AG09309 (cell line): Measurements from ENCODE around the gene TPPP.
"Not testable (repeated sequence)": the region's sequence is repeated elsewhere in the genome, so short reads cannot be mapped to it uniquely, and the experiment has no call there.

Source experiments
- DNase-seq: peaks from one replicate; pipeline ENCODE4 v3.0.0-alpha.2; 2010; ENCODE audit warnings: low read depth
- H3K4me3 ChIP-seq: 2 replicates; pipeline ENCODE4 v1.5.1; 2011; ENCODE audit warnings: mild to moderate bottlenecking, low read depth, low read length, moderate library complexity; ENCODE audit not compliant: control insufficient read depth
- TF ChIP-seq, protein P1 (sequence below): IDR thresholded peaks from 2 replicates; pipeline ENCODE4 v1.5.1; 2011; ENCODE audit warnings: mild to moderate bottlenecking, low read depth, low read length, inconsistent platforms; ENCODE audit not compliant: insufficient read depth, control insufficient read depth; ENCODE audit errors: missing control alignments

The TPPP gene

DNA sequence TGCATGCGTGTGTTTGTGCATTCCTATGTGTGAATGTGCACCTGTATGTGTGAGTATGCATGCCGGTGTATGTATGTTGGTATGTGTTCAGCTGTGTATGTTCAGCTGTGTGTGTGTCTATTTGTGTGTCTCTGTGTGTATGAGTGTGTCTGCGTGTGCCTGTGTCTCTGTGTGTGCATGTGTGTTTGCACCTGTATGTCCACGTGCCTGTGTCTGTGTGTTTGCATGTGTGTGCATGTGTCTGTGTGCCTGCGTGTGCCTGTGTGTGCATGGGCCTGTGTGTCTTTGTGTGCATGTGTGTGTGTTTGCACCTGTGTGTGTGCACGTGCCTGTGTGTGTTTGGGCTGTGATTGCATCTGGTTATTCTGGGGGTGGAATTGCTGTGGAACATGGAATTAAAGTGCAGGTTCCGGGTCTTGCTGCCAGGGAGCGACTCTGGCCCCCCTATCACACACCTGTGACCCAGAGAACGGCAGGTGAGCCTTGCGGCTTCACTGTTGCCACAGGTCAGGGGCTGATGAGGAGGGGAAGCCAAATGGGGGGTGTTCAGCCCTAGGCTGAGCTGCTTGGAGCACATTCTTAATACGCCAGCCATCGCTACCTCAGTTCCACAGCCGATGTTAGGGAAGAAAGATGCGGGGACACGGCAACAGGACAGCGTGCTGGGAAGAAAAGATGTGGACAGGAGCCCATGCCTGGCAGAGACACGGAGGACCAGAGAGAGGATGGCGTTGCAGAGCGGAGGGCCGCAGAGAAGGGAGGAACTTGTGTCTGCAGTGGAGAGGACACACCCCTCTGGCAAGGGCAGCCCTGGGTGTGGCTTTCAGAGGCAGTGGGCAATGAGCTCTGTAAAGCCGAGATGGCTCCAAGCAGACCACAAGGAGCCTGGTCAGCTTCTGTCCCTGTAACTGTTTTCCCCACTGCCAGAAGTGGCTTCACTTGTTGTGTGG is 3.9 kb upstream of the TPPP start:
- H3K4me3 ChIP-seq: not testable (repeated sequence)

DNA sequence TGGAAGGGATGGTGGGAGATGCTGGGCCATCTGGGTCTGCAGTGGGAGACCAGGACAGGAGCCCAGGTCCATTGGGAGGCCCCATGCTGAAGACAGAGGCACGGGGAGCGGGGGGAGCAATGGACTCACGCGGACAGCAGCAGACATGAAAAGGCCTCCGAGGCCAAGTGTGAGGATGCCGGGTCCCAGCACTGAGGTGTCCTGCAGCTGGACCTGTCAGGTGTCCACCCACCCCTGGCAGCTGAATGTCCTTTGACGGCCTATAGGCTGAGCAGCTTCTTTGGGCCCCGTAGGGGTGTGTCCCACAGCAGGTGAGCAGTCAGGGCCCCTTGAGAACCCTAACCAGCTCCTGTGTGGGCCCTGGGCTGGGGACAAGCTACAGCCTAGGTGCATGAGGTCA is 3.0 kb upstream of the TPPP start:
- not testable (repeated sequence) for H3K4me3 ChIP-seq, DNase-seq

More for the DNA sequence above, 3.9 kb upstream of the TPPP start:
- DNase-seq: not testable (repeated sequence)

DNA sequence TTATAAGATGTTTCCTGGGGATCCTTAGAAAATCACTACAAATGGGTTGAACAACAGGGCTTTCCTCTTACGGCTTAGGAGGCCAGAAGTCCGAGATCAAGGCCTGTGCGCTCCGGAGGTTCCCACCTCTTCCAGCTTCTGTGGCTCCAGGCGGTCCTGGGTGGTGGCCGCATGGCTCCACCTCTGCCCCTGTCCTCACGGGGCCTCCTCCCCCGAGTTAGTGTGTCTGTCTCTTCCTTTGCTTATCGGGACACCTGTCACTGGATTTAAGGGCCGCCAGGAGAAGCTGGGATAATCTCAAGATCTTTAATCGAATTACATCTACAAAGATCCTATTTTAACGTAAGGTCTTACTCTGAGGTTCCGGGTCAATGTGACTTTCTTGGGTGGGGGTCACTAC is 2.3 kb upstream of the TPPP start:
- not testable (repeated sequence) for H3K4me3 ChIP-seq, DNase-seq

DNA sequence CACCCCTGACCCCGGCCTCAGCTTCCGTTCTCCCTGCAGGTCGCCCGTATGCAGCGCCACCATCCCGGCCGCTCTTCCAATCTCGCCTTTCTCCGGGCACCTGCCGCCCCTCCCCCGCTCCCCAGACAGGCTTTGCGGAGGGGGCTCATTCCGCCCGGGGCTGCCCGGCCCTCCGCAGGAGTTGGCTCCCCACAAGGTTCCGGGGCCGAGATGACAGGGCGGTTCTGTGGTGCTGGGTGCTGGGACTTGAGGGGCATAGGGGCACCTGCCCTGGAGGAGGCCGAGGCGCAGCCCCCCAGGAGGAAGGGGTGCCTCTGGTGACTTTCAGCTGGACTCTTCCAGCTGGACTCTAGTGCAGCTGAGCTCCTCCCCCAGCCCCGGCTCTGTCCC is 885 bp upstream of the TPPP start:
- not testable (repeated sequence) for H3K4me3 ChIP-seq, DNase-seq

DNA sequence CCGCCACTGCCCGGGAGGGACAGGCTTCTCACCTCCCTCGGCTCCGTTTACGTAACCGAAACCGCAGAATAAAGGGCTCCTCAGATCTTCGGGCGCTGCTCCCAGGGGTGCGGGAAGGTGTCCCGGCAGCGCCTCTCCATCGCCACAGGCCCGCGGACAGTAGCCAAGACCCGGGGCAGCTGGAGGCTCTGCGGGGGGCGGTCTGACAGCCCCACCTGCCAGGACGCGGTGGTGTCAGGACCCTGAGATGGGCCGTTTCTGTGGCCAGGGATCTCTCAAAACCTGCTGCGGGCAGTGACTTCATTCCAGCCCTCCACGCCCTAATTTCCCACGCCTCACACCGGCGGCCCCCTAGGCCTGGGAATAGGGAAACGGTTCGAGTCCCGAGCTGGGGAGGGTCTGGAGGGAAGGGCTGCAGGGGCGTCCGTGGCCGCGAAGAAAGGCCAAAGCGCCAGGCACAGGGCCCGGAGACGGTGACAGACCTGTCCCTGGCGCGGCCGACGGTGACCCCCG is 567 bp downstream of the TPPP start:
- H3K4me3 ChIP-seq: peak overlapping the region; percentile 15
- DNase-seq: not testable (repeated sequence)

DNA sequence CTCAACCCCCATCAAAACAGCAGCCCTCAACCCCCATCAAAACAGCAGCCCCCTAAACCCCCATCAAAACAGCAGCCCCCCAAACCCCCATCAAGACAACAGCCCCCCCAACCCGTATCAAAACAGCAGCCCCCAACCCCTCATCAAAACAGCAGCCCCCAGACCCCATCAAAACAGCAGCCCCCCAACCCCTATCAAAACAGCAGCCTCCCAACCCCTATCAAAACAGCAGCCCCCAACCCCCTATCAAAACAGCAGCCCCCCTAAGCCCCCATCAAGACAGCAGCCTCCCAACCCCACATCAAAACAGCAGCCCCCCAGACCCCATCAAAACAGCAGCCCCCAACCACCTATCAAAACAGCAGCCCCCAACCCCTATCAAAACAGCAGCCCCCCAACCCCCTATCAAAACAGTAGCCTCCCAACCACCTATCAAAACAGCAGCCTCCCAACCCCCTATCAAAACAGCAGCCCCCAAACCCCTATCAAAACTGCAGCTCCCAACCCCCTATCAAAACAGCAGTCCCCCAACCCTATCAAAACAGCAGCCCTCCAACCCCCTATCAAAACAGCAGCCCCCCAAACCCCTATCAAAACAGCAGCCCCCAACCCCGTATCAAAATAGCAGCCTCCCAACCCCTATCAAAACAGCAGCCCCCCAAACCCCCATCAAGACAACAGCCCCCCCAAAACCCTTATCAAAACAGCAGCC is 1.2 kb downstream of the TPPP start:
- TF ChIP-seq, protein P1, sequence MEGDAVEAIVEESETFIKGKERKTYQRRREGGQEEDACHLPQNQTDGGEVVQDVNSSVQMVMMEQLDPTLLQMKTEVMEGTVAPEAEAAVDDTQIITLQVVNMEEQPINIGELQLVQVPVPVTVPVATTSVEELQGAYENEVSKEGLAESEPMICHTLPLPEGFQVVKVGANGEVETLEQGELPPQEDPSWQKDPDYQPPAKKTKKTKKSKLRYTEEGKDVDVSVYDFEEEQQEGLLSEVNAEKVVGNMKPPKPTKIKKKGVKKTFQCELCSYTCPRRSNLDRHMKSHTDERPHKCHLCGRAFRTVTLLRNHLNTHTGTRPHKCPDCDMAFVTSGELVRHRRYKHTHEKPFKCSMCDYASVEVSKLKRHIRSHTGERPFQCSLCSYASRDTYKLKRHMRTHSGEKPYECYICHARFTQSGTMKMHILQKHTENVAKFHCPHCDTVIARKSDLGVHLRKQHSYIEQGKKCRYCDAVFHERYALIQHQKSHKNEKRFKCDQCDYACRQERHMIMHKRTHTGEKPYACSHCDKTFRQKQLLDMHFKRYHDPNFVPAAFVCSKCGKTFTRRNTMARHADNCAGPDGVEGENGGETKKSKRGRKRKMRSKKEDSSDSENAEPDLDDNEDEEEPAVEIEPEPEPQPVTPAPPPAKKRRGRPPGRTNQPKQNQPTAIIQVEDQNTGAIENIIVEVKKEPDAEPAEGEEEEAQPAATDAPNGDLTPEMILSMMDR: no peak
- no peak overlapping the region for H3K4me3 ChIP-seq
- DNase-seq: no peak

DNA sequence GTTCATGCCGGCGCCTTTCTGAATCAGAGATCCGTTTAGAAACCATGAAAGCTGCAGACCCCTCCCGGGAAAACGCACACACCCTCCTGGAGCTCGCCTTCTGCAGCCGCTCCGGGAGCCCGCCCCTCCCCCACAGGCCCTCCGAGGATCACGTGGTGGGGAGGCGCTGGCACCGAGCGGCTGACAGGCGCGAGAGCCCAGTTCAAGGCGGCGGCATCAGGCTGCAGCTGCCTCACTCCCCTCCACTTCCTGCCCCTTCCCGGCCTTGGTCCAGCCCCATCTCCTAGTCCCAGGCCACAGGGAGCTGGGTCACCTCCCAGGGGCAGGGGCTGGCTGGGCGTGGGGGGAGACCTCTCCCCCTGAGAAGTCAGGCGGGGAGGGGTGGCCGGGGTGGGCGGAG is 2.1 kb downstream of the TPPP start:
- not testable (repeated sequence) for DNase-seq, H3K4me3 ChIP-seq

DNA sequence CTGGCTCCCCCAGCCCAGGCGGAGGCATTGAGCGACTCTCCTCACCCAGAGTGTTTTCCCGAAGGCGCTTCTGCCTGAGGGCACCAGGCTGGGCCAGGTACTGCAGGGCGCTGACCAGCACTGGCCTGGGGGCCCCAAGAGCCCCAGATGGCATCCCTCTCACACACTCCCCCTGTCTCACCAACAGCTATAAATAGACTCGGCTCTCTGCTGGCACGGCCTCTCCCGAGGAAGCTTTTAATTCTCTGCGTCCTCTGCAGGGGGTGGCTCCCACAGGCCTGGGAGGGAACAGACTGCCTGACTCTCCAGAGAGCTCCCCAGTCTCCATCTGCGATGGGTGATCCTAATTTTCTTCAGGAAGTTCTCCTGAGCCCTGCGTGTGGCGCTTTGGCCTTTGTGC is 2.9 kb downstream of the TPPP start:
- not testable (repeated sequence) for DNase-seq

DNA sequence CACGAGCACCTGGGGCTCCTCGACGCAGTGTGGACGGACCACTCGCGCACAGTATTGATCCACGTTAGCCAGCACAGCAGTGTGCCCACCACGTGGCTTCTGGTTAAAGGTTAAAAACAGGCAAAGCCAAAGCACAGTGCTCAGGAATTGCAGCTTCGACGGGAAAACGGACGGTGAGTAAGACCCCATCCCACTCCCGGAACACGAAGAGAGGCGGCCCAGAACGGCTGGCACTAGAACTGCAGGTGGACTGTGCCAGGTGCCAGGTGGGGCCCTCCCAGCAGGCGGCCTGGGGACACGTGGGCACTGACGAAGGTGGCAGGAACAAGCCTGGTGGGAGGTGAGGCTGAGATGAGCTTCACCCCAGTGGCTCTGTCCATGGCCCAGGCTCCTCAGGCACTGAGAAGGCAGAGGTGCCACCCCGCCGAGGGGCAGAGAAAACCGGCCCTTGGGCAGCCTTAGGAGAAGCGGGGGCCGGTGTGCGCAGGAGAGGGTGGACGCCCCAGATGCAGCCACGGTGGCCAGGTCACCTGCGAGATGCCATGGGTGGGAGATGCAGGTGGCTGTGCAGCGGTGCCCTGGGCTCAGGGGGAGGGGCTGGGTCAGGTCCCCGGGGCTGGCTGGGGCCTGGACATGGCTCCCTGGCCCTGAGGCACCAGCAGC is 4.7 kb downstream of the TPPP start:
- not testable (repeated sequence) for DNase-seq, H3K4me3 ChIP-seq

More for the DNA sequence above, 2.9 kb downstream of the TPPP start:
- H3K4me3 ChIP-seq: not testable (repeated sequence)

DNA sequence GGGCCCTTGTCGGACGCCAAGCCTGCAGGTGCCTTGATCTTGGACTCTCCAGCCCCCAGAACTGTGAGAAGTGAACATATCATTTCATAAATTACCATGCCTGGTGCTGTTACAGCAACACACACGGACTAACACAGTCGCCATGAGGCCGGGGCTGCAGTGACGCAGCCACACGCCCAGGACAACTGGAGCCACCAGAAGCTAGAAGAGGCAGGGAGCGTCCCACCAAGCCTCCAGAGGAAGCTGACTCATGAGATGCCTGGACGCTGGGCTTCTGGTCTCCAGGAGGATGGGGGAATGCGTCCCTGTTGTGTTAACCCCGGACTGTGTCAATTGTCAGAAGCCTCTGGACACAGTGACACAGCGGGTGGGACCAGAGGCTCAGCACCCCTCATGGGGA is 6.2 kb downstream of the TPPP start:
- not testable (repeated sequence) for DNase-seq, H3K4me3 ChIP-seq

DNA sequence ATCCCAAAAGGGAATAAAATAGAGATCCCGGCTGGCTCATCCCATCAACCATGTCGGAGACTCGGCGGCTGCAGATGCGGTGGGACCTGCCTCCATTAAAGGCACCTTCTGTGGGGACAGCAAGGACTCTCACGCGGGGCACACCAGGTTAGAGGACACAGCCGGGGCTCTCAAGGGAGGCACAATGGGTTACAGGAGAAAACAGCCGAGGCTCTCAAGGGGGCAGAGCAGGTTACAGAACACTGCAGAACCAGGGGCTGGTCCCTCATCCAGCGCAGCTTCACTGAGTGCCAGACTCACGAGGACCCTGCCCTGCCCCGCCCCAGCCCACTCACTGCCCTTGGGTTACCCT is 7.0 kb downstream of the TPPP start:
- not testable (repeated sequence) for H3K4me3 ChIP-seq, DNase-seq
